Measurements from ENCODE around the gene SPDEF.
A peak's percentile ranks its signal among the peaks of the same experiment; 100 is the strongest.

Gene SPDEF

GRCh38 chr6:34562861-34563512, 6.9 kb upstream of the SPDEF start:
- no peak overlapping the region for H3K27ac ChIP-seq
- no peak for TF ChIP-seq CTCF (IDR thresholded peaks at IDR 0.05)

- TF ChIP-seq ZFX (IDR thresholded peaks at IDR 0.05; ENCODE audit: borderline replicate concordance): no peak
- TF ChIP-seq CTCF (IDR thresholded peaks at IDR 0.05): no peak
- no peak overlapping the region for H3K27ac ChIP-seq
These were observed 6.2 kb upstream of the SPDEF start for GRCh38 chr6:34562350-34562749.

- H3K27ac ChIP-seq: no peak overlapping the region
- TF ChIP-seq ZFX (IDR thresholded peaks at IDR 0.05; ENCODE audit: borderline replicate concordance): no peak
- no peak for TF ChIP-seq CTCF (IDR thresholded peaks at IDR 0.05)
These were observed 5.0 kb upstream of the SPDEF start for GRCh38 chr6:34561227-34561530.

- H3K27ac ChIP-seq: peak overlapping the region; percentile 56
- TF ChIP-seq ZFX (IDR thresholded peaks at IDR 0.05; ENCODE audit: borderline replicate concordance): no peak
- TF ChIP-seq CTCF (IDR thresholded peaks at IDR 0.05): no peak
These were observed 4.5 kb upstream of the SPDEF start for GRCh38 chr6:34560366-34561226.

GRCh38 chr6:34559651-34560365, 3.7 kb upstream of the SPDEF start:
- H3K27ac ChIP-seq: peak overlapping the region; percentile 56
- TF ChIP-seq ZFX (IDR thresholded peaks at IDR 0.05; ENCODE audit: borderline replicate concordance) (no peak), CTCF (IDR thresholded peaks at IDR 0.05) (no peak)

- no peak for TF ChIP-seq ZFX (IDR thresholded peaks at IDR 0.05; ENCODE audit: borderline replicate concordance)
- TF ChIP-seq CTCF (IDR thresholded peaks at IDR 0.05): no peak
- no peak overlapping the region; the same call in 1 of the 2 replicates for H3K27ac ChIP-seq
These were observed 2.1 kb upstream of the SPDEF start for GRCh38 chr6:34558172-34558714.

All from 22Rv1 (cell line).